Renal pelvis (tissue), 4 donors: ENCODE results near the gene BCAS3. TPM values are rescaled to one million over a fixed set of nuclear protein-coding genes. Genes with fewer than 3 reads are reported as not detected.

Experiments used
- DNase-seq: peaks from one replicate; pipeline ENCODE4 v3.0.0-alpha.2; 2013
- polyA plus RNA-seq, 3 donors: library from polyadenylated mRNA; unstranded; fragments of 120-200 nt; gene quantifications; one replicate each; pipeline ENCODE4 v1.2.1, GENCODE V29; 2013; ENCODE audit not compliant: insufficient read length in 3 of 3

The BCAS3 gene
- polyA plus RNA-seq, 3 donors: 30.1 to 34.5 (median 32.6) TPM

DNA sequence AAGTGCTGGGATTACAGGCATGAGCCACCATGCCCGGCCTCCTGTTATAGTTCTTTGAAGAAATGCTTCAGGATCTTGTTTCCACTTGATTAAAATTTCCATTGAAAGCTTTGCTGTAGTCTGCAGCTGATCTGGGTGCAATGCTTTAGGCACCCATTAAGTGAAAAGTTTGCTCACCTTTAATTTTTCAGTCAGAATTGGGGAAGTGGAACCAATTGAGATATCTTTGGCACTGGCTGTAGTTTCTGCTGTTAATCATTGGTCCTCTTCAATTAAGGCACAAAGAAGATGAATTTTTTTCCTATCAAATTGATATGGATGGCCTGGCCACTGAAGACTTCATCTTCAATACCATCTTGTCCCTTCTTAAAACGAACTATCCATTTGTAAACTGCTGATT, 385.9 kb downstream of the BCAS3 start:
- DNase-seq: no peak

DNA sequence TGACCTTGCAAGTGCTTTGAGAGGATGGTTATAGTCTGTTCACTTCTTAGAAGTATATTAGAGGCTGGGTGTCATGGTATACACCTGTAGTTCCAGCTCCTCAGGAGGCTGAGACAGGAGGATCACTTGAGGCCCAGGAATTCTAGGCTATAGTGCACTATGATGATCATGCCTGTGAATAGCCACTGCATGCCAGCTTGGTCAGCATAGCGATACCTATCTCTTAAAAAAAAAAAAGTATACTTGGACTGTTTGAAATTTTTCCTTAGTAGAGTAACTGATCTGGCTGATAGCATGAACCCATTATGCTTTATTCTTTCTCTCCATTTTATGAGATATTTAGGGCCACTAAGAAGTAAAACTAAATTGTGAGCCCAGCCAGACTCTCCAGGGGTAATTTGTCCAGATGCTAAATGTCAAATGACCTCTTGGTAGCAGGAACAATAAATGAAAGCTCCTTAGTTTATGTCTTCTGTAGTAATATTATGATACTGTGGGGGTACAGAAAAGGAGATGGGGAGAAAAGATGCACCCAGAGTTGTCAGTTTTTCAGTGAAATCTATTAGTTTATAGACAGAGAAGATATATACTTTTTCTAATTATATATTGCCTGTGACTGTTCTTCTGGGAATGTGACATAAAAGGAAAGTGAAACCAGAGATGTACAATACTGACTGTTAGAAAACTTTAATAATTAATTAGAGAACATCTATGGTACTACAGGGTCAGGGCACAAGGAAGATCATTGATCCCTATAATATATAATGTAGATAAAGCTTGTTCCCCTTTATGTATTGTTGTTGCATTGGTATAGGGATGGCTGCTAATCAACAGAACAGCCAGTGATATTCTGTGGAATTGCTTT, 386.7 kb downstream of the BCAS3 start:
- no peak for DNase-seq

DNA sequence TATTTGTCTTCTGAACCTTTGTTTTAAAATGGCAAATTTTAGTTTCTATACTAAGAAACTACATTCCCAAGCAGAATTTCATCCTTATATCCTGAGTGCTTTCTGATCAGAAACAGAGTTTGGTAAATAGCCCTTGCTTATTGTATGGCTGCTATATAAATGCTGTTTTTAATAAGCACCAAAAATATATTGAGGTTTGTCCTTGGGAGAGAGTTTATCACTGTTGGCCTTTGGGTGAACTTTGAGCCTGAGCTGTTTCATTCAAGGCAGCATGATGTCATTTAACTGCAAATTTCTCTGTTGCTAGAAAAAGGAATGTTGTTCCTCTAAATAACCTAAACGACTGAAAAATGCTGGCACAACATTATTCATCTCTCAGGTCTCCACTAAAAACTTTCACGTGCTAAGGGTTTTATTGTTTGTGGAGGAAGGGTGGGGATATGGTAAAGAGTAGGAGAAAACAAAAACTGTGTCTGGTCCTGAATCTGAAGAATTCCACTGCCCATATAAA, 387.7 kb downstream of the BCAS3 start:
- peak; percentile 65 for DNase-seq

DNA sequence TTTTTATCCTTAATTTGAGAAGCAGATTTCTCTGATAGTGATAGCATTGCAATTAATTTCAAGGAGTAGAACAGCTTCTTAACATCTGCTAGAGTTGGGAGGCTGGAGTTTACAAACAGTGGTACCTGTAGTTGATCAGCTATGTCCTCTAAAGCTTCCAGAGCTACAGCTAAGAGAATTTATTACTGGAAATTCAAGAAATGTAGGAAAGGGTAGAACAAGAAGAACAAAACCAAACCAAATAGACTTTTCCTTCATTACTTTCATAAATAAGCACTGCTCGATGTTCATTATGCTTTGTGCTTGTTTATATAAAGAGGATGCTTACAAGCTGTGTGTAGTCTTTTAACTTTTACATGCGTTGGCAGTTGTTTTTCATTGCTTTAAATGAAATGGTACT, 388.4 kb downstream of the BCAS3 start:
- no peak for DNase-seq

DNA sequence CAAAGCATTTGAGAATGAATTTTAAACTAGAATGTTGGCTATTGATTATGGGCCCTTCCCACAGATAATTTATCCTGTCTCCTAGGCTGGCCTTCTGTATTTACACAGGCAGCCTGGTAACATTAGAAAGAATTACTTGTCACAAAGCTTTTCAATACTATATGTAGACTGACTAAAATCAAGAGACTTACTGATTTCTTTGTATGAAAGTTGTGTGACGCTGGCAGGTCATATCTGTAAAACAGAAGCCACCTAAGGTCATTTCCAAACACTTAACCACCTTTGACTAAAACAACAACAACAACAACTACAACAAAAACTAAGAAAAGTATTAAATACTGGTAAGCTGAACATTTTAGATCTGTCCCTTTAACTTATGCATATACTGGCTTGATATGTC, 393.0 kb downstream of the BCAS3 start:
- no peak for DNase-seq

DNA sequence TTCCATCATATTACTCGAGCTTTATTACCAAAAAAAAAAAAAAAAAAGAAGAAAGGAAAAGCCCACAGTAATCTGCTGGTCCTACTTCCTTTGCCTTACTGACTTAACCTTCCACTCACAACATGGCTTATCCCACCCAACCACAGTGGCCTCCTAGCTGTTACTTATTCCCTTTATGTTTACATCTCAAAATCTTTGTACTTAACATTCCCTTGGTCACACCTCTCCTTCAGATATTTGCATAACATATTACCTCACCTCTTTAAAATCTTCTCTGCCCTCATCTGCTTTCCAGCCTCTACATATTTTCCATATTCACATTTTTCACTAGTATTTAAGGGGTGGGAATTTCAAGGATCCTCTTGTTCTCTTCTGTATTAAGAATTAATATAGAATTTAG, 395.0 kb downstream of the BCAS3 start:
- no peak for DNase-seq

DNA sequence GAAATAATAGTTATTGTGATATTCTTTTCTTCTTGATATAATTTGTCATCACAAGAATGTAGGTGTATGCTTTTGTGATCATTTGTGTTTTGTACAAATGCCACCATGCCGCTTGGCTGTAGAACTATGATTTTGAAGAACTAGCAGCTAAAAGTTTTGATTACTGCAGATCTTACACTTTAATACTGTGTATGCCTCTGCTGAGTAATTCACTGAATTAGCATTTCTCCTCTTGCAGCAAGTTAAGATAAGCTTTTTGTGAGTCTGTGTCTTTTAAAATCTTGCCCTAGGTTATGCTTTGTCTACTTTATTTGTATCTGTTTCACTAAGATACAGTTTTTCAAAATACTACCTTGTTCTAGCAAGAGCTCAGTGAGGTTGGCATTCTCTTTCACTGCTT, 395.5 kb downstream of the BCAS3 start:
- no peak for DNase-seq

DNA sequence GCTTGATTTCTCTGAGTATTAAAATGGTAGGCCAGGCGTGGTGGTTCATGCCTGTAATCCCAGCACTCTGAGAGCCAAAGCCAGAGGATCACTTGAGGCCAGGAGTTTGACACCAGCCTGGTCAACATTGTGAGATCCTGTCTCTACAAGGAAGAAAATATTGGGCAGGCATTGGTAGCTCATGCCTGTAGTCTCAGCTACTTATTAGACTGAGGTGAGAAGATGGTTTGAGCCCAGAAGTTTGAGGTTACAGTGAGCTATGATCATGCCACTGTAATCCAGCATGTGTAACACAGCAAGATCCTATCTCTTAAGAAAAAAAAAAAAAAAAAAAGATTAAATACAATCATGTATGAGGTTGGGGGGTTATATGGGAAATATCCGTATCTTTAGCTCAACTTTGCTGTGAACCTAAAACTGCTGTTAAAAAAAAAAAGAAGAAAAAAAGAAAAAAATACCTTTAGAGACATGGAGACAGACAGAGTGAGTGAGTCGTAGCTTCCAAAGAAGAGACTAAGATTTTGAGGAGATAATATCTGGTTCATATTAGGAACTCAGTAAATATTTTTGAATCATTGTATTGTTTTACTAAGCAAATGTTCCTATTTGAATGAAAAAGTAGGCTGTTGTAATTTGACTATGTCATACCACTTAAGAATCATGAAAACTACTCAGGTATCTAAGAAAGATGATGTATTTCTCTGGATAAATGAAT, 396.3 kb downstream of the BCAS3 start:
- no peak for DNase-seq

DNA sequence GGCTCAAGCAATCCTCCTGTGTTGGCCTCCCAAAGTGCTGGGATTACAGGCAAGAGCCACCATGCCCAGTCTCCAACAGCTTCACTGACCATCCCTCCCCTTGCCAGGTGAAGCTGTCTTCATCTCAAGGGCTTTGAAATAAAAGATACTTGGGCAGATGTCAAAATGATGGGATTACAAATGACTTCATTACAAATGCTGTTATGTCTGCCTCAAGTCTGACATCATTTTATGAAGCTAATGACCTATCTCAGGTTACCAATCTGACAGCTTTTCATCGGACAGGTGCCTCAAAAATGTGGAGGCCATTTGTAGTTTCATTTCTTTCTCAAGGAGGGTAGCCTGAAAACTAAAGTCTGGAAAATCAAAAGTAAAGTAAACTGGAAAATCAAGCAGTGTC, 398.3 kb downstream of the BCAS3 start:
- DNase-seq: no peak

DNA sequence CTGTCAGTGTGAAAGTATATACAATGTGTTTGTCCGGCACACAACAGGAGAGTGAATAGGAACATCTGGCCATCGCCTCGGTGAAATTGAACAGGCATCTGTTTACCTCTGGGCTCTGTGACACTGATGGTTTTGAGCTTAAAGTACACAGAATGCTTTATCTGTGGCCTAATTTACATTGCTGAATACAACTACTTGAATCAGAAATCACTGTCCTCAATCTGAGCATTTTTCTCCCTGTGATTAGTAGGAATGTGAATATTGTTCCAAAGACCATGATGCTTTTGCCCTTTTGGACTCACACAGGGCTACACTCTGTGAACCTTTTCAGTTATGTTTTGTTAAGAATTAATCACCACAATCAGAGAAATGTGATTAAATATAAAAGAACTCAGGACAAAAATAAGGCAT, 399.0 kb downstream of the BCAS3 start:
- DNase-seq: no peak

DNA sequence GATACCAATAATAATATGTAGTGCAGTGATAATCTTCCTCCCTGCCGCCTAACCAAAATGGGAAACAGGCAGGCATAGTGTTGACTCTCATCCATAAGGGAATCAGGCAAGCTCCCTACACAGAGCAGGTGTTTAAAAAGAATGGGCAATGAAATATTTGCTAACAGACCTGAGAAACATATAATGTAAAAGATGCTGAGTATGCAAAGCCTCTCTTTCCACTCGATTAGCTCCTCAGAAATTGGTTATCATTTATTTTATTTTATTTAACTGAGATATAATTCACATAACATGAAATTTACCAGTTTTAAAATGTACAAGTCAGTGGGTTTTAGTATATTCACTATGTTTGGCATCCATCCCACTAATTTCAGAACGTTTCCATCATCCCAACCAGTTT, 404.3 kb downstream of the BCAS3 start:
- no peak for DNase-seq

DNA sequence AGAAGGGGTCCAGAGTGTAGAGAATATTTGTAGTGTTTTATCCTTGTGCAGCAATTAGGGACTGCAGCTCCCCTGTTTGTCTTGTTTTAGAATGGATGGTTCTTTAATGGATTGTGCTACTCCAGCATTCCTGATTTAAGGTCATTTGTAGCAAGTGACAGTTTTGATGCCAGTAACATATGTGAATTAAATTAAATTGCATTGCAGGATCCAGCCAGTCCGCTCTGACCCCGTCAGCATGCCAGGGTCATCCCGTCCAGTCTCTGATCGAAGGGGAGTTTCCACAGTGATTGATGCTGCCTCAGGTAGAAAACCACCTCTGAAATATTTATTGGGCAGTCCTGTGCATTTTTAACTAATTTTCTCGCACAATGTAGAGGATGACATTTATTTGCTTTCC, 406.6 kb downstream of the BCAS3 start:
- no peak for DNase-seq

DNA sequence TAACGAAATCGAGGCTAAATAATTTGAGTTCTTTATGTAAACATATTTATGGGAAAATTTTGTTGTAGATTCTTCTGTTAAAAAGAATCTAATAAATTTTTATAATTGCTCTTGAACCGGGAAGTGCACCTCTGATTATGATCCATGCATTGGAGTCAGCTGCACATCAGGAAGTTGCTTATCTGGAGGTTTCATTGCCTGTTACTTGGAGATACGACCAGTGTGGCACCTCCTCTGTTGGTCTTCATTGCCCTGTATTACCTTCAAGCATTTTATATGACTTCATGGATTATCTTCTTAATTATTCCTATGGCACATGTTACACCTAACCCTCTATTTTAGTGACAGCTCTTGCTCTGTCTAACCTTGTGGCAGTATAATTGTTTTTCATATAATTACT, 409.4 kb downstream of the BCAS3 start:
- DNase-seq: no peak

DNA sequence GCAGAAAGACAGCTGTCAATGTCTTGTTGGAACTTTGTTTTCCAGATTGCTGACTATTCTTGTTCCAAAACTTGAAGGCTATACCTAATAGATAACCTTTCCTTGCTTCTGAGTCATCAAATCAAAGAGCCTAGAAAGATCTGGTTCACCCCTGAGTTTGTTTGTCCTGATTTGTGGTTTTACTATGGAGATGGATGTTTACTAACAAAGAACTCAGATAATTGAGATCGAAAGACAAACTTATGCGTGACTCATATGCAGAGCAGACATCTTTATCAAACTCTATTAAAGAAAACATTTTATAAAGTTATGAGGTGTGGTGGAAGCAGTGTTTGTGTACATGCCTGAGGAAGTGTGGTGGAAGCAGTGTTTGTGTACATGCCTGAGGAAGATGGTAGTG, 410.9 kb downstream of the BCAS3 start:
- no peak for DNase-seq

DNA sequence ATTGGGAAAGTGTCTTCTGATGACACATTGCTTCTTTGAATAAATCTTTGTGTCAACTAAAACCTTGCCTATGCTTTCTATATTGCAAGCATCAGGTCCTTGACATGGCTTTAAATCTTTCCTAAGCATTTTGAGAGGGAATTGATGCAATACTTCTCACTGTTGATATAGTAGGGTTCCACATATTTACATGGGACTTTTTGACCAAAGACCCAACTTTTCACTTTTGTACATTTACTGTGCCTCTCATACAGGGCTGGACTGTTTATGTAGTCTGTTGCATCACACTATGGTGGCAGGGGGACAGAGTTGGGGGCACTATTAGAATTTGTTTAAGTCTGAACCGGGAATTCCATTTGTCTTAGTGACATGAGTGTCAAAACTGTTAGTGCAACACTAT, 413.4 kb downstream of the BCAS3 start:
- no peak for DNase-seq

DNA sequence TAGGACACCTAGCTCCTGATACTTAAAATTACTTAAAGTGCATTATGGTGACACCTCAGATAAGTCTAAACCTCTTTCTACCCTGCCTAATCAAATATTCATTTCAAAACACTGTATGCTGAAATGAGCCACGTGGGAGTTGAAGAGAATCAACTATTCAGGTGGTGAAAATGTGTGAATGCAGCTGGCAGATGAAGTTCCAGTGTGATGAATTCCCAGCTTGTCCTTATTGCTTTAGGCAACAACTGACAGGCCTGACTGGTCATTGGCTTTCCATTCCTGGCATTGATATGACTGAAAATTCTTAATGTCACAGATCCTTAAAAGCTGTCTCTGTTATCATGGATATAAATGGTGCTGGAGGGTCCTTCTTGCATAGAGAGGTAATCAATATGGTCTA, 420.1 kb downstream of the BCAS3 start:
- DNase-seq: no peak

DNA sequence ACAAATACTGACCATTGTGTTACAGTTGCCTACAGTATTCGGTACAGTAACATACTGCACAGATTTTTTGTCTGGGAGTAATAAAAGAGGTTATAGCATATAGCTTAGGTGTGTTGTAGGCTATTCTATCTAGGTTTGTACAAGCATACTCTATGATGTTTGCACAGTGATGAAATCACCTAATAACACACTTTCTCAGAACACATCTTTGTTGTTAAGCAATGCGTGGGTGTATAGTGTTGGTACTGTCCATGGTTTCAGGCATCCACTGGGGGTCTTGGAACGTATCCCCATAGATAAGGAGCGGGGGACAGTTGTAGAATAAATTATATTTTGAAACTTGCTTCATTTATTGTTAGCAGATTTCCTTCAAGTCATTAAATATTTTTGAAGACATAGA, 428.7 kb downstream of the BCAS3 start:
- no peak for DNase-seq

DNA sequence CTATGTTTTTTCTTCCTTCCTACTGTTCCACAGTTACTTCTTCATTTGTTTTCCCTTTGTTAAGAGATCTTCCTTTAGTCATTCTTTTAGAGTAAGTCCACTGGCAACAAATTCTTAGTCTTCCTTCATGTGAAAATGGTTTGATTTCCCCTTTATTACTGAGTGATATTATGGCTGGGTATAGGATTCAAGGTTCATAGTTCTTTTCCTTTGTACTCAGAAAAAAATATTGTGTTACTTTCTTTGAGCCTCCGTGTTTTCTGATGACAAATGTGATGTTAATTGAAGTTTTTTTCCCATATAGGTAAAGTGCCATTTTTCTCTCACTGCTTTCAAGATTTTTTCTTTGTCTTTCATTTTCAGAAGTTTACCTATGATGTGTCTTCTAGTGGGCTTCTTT, 438.9 kb downstream of the BCAS3 start:
- DNase-seq: no peak

DNA sequence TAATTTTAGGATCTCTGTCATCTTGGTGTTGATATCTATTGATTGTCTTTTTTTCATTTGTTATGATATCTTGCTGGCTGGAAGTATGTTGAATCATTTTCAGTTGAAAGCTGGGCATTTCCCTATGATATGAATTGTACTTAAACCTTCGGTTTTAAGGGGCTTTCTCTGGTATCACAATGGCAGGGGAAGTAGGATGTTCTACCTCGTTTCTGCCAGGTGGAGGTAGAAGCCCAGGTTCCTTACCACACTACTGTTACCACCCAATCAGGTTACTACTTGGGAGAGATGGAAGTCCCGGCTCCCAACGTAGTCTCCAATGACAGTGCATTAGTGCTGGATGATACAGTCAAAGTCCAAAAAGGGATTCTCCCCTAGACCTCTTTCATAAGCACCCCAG, 440.3 kb downstream of the BCAS3 start:
- no peak for DNase-seq

DNA sequence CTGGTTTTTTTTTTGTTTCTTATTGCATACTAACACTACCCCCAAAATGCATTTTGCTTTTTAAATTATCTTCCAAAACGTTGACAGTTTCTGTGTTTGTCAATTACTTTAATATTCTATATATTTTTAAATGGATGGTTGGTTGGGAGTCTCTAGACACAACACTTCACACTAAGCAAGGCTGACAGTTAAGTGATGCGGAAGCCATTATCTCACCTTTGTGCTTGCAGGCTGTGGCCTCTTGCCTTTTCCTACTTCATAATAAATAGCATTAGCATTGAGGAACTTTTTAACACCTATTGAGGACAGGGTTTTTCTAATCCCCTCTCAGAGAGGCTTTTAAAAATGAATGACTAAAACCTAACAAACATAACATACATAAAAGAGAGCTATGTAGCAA, 441.2 kb downstream of the BCAS3 start:
- no peak for DNase-seq

DNA sequence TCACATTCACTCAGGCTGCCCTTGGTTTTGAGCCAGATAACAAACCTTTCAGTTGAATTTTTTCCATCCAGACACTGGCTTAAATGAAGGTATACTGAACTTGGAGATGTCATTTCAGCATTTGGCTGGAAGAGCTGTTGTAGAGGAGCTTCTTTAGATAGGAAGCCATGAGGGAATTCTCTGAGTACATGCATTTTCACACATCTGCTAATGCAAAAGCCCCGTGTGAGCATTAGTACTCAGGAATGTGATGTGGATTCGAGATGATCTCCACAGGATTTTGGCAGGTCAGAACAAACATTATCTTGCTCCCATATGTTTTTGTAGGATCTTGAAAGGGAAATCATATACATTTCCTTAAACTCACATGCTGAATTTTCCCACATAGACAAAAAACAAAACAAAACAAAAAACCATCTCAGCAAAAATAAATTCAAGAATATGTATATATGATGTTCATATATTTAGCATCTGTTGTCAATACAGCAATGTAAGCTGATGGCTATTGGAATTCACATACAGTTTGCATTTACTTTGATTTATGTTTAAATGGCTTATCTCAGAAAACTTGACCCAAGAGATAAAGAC, 444.8 kb downstream of the BCAS3 start:
- DNase-seq: no peak

DNA sequence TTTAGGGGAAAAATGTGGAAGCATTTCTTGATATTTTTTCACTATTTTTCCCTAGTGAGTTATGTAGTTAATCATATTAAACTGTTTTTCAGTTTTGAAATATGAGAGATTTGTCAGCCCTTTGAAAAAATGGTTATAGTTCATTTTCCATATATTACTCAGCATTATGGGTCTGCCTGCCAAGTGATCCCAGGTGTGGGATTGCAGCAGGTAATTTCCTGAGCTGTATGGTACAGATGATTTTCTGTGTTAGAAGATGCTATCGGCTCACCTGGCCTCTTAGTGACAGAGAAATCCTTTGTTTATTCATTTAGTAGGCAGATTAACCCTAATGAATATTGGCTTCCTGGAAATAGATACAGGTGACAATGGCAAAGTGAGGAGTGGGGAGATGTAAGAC, 446.9 kb downstream of the BCAS3 start:
- no peak for DNase-seq
